ENCODE results near the gene RAB9A.

Gene RAB9A

DNA sequence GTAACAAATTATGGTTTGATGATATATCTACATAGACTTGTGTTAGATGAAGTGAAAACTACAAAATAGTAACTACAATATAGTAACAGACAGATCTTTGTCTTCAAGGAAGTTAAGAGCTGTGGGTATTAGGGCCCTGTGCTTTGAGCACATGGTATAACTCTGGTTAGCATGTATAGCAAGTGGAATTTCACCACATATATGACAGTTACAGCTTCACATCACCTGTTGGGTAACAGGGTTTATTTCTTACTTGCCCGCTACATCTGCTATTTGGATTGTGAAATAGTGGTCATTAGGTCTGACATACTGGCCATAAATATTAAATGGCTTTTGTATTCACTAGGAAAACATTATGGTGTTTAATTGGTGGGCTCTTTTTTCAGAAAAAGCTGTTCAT lies 65.8 kb downstream of the RAB9A start:
- DNase-seq, result no peak
- no peak overlapping the region for H2AK5ac ChIP-seq (ENCODE audit: low read length, severe bottlenecking)
- no peaks in the 10 kb centered on the region for H3K4me1 ChIP-seq (ENCODE audit: control insufficient read depth, insufficient read depth, low read depth, low read length)
- H3K4me2 ChIP-seq (ENCODE audit: low read length, poor library complexity, severe bottlenecking), result no peak overlapping the region
- WGBS, result 100% methylated on average over 1 of the region's 1 CpG
- H3K79me1 ChIP-seq (replicated peaks; ENCODE audit: low read length, poor library complexity, severe bottlenecking), result peaks cover 5% of the 10 kb centered on the region
- peaks cover 0 to 5% of the 10 kb centered on the region in 2 experiments for H3K27me3 ChIP-seq (ENCODE audit: control insufficient read depth in 1 of 2, insufficient read depth in 1 of 2, low read length in 2 of 2)
- no peak overlapping the region for H3K18ac ChIP-seq (ENCODE audit: low read depth in 1 of 2, low read length in 2 of 2)
- no peak overlapping the region for H2BK120ac ChIP-seq (ENCODE audit: low read depth, low read length)
- H3K14ac ChIP-seq (ENCODE audit: low read length in 2 of 2), result no peak overlapping the region
- no peak overlapping the region for H2BK12ac ChIP-seq (ENCODE audit: low read length in 2 of 2)
- no peak overlapping the region for H3K4me3 ChIP-seq (ENCODE audit: insufficient read depth in 1 of 2, low read depth in 1 of 2, low read length in 2 of 2)
- H2BK15ac ChIP-seq (ENCODE audit: low read depth, poor library complexity, severe bottlenecking), result no peak overlapping the region
- no peak overlapping the region for H4K8ac ChIP-seq (ENCODE audit: low read length)
- H3K23ac ChIP-seq (ENCODE audit: low read length in 2 of 2), result no peak overlapping the region
- H3K9me3 ChIP-seq (ENCODE audit: control insufficient read depth, low read length), result no peaks in the 10 kb centered on the region
- no peak overlapping the region for H2BK5ac ChIP-seq (ENCODE audit: low read depth, low read length, poor library complexity, severe bottlenecking)
- no peak overlapping the region for H4K91ac ChIP-seq (ENCODE audit: low read length)
- H3K4ac ChIP-seq (ENCODE audit: low read depth in 1 of 2, low read length in 2 of 2), result no peak overlapping the region
- no peak overlapping the region for H2AFZ ChIP-seq (ENCODE audit: low read depth, low read length)
- peaks cover 7 to 81% of the 10 kb centered on the region in 2 experiments for H3K36me3 ChIP-seq (ENCODE audit: control insufficient read depth in 1 of 2, insufficient read depth in 2 of 2, low read depth in 1 of 2, low read length in 2 of 2)
- no peak overlapping the region for H3K9ac ChIP-seq (ENCODE audit: low read length)
- no peak overlapping the region for H3K27ac ChIP-seq (ENCODE audit: low read length, poor library complexity, severe bottlenecking)

DNA sequence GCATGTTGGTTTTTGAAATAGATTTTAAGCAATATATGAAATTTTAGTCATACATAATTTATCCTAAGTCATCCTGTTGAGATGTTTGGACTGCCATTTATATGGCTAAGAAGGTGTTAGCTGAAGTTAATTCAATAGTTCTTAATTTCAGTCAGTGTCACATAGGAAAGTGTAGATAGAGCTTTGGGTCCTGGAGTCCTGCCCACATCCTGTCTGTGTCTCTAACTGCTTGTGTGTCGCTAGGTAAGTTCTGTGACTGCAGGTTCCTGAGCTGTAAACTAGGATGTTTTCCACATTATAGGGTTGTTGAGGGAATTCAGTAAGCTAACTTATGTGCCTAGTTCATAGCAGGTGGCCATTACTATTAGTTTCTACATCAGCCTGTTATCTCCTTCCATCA lies 66.3 kb downstream of the RAB9A start:
- no peak overlapping the region for H2BK12ac ChIP-seq (ENCODE audit: low read length in 2 of 2)

DNA sequence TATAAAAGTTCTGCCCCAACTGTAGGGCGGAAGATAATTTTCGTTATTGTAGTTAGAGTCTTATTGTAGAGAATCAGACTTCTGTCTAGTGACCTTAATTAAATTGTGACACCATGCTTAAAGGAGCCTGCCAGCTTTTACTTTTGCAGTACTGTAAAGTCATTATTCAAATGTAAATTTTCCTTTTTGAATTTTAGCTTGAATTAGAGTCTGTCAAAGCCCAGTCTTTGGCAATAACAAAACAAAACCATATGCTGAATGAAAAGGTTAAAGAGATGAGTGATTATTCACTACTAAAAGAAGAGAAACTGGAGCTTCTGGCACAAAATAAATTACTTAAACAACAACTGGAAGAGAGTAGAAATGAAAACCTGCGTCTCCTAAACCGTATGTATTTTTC lies 67.5 kb downstream of the RAB9A start:
- Histone ChIP-seq H3K27ac (ENCODE audit: low read length, poor library complexity, severe bottlenecking) (no peak overlapping the region), H2BK5ac (ENCODE audit: low read depth, low read length, poor library complexity, severe bottlenecking) (no peak overlapping the region), H3K27me3 (ENCODE audit: control insufficient read depth in 1 of 2, insufficient read depth in 1 of 2, low read length in 2 of 2) (peaks cover 0 to 3% of the 10 kb centered on the region in 2 experiments), H3K4me1 (ENCODE audit: control insufficient read depth, insufficient read depth, low read depth, low read length) (no peaks in the 10 kb centered on the region), H2BK15ac (ENCODE audit: low read depth, poor library complexity, severe bottlenecking) (no peak overlapping the region), H3K4ac (ENCODE audit: low read depth in 1 of 2, low read length in 2 of 2) (no peak overlapping the region), H2AFZ (ENCODE audit: low read depth, low read length) (no peak overlapping the region), H3K4me3 (ENCODE audit: insufficient read depth in 1 of 2, low read depth in 1 of 2, low read length in 2 of 2) (no peak overlapping the region), H3K18ac (ENCODE audit: low read depth in 1 of 2, low read length in 2 of 2) (no peak overlapping the region), H3K9me3 (ENCODE audit: control insufficient read depth, low read length) (no peaks in the 10 kb centered on the region), H4K8ac (ENCODE audit: low read length) (no peak overlapping the region), H3K4me2 (ENCODE audit: low read length, poor library complexity, severe bottlenecking) (no peak overlapping the region), H3K23ac (ENCODE audit: low read length in 2 of 2) (no peak overlapping the region), H3K14ac (ENCODE audit: low read length in 2 of 2) (no peak overlapping the region), H3K36me3 (ENCODE audit: control insufficient read depth in 1 of 2, insufficient read depth in 2 of 2, low read depth in 1 of 2, low read length in 2 of 2) (peaks cover 12 to 82% of the 10 kb centered on the region in 2 experiments), H2BK12ac (ENCODE audit: low read length in 2 of 2) (no peak overlapping the region), H2AK5ac (ENCODE audit: low read length, severe bottlenecking) (no peak overlapping the region), H4K91ac (ENCODE audit: low read length) (no peak overlapping the region), H3K79me1 (replicated peaks; ENCODE audit: low read length, poor library complexity, severe bottlenecking) (peaks cover 5% of the 10 kb centered on the region), H2BK120ac (ENCODE audit: low read depth, low read length) (no peak overlapping the region), H3K9ac (ENCODE audit: low read length) (no peak overlapping the region)
- no peak for DNase-seq
- 90% methylated on average over 2 of the region's 4 CpGs for WGBS

More for the DNA sequence above, 66.3 kb downstream of the RAB9A start:
- no peak overlapping the region for H3K14ac ChIP-seq (ENCODE audit: low read length in 2 of 2)
- H4K91ac ChIP-seq (ENCODE audit: low read length), result no peak overlapping the region
- H3K27me3 ChIP-seq (ENCODE audit: control insufficient read depth in 1 of 2, insufficient read depth in 1 of 2, low read length in 2 of 2), result peaks cover 0 to 3% of the 10 kb centered on the region in 2 experiments
- no peak overlapping the region for H3K27ac ChIP-seq (ENCODE audit: low read length, poor library complexity, severe bottlenecking)
- no peaks in the 10 kb centered on the region for H3K4me1 ChIP-seq (ENCODE audit: control insufficient read depth, insufficient read depth, low read depth, low read length)
- no peaks in the 10 kb centered on the region for H3K9me3 ChIP-seq (ENCODE audit: control insufficient read depth, low read length)
- no peak overlapping the region for H3K23ac ChIP-seq (ENCODE audit: low read length in 2 of 2)
- H4K8ac ChIP-seq (ENCODE audit: low read length), result no peak overlapping the region
- no CpG with 5 or more reads among the region's 1 CpG for WGBS
- H3K9ac ChIP-seq (ENCODE audit: low read length), result no peak overlapping the region
- no peak overlapping the region for H3K4ac ChIP-seq (ENCODE audit: low read depth in 1 of 2, low read length in 2 of 2)
- no peak overlapping the region for H3K4me2 ChIP-seq (ENCODE audit: low read length, poor library complexity, severe bottlenecking)
- DNase-seq, result no peak
- H3K36me3 ChIP-seq (ENCODE audit: control insufficient read depth in 1 of 2, insufficient read depth in 2 of 2, low read depth in 1 of 2, low read length in 2 of 2), result peaks cover 7 to 82% of the 10 kb centered on the region in 2 experiments
- peaks cover 5% of the 10 kb centered on the region for H3K79me1 ChIP-seq (replicated peaks; ENCODE audit: low read length, poor library complexity, severe bottlenecking)
- no peak overlapping the region for H2AK5ac ChIP-seq (ENCODE audit: low read length, severe bottlenecking)
- no peak overlapping the region for H2BK15ac ChIP-seq (ENCODE audit: low read depth, poor library complexity, severe bottlenecking)
- no peak overlapping the region for H2BK5ac ChIP-seq (ENCODE audit: low read depth, low read length, poor library complexity, severe bottlenecking)
- no peak overlapping the region for H2BK120ac ChIP-seq (ENCODE audit: low read depth, low read length)
- no peak overlapping the region for H2AFZ ChIP-seq (ENCODE audit: low read depth, low read length)
- H3K18ac ChIP-seq (ENCODE audit: low read depth in 1 of 2, low read length in 2 of 2), result no peak overlapping the region
- H3K4me3 ChIP-seq (ENCODE audit: insufficient read depth in 1 of 2, low read depth in 1 of 2, low read length in 2 of 2), result no peak overlapping the region

DNA sequence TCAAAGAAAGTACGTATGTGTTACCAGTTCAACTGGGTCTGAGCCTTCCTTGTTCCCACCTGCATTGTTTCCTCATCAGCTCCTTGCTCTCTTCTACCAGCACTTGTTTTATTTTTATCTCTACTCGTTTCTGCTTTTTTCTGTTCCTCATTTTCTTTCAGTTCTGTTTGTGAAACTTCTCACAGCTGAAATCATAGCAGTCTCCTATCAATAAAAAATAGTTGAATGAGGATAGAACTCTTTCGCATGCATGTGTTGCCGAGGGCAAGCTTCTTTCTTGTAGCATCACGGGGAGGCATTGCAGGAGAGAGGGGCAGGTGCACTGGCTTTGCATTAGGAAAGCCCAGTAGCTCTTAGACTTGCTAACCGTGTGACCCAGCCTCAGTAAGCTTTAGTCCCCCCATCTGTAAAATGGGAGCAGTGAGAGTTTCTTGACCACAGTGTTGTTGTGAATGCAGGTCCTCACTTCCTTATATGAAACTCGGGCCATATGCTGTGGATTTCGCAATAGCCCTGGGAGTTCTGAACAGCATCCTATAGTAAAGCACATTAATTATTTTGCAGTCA lies 70.3 kb downstream of the RAB9A start:
- WGBS, result 96% methylated on average over 5 of the region's 8 CpGs
- DNase-seq, result no peak
- H2BK12ac ChIP-seq (ENCODE audit: low read length in 2 of 2), result no peak overlapping the region
- no peak overlapping the region for H3K4me2 ChIP-seq (ENCODE audit: low read length, poor library complexity, severe bottlenecking)
- H3K23ac ChIP-seq (ENCODE audit: low read length in 2 of 2), result no peak overlapping the region
- no peak overlapping the region for H3K18ac ChIP-seq (ENCODE audit: low read depth in 1 of 2, low read length in 2 of 2)
- H2AK5ac ChIP-seq (ENCODE audit: low read length, severe bottlenecking), result no peak overlapping the region
- H4K8ac ChIP-seq (ENCODE audit: low read length), result no peak overlapping the region
- no peak overlapping the region for H3K14ac ChIP-seq (ENCODE audit: low read length in 2 of 2)
- no peaks in the 10 kb centered on the region for H3K27me3 ChIP-seq (ENCODE audit: control insufficient read depth in 1 of 2, insufficient read depth in 1 of 2, low read length in 2 of 2)
- no peak overlapping the region for H3K27ac ChIP-seq (ENCODE audit: low read length, poor library complexity, severe bottlenecking)
- H2BK120ac ChIP-seq (ENCODE audit: low read depth, low read length), result no peak overlapping the region
- no peak overlapping the region for H3K4ac ChIP-seq (ENCODE audit: low read depth in 1 of 2, low read length in 2 of 2)
- H3K4me1 ChIP-seq (ENCODE audit: control insufficient read depth, insufficient read depth, low read depth, low read length), result no peaks in the 10 kb centered on the region
- no peak overlapping the region for H3K4me3 ChIP-seq (ENCODE audit: insufficient read depth in 1 of 2, low read depth in 1 of 2, low read length in 2 of 2)
- no peak overlapping the region for H2BK5ac ChIP-seq (ENCODE audit: low read depth, low read length, poor library complexity, severe bottlenecking)
- H2AFZ ChIP-seq (ENCODE audit: low read depth, low read length), result no peak overlapping the region
- peaks cover 2% of the 10 kb centered on the region for H3K79me1 ChIP-seq (replicated peaks; ENCODE audit: low read length, poor library complexity, severe bottlenecking)
- no peak overlapping the region for H4K91ac ChIP-seq (ENCODE audit: low read length)
- peaks cover 18 to 90% of the 10 kb centered on the region in 2 experiments for H3K36me3 ChIP-seq (ENCODE audit: control insufficient read depth in 1 of 2, insufficient read depth in 2 of 2, low read depth in 1 of 2, low read length in 2 of 2)
- no peaks in the 10 kb centered on the region for H3K9me3 ChIP-seq (ENCODE audit: control insufficient read depth, low read length)
- no peak overlapping the region for H3K9ac ChIP-seq (ENCODE audit: low read length)
- no peak overlapping the region for H2BK15ac ChIP-seq (ENCODE audit: low read depth, poor library complexity, severe bottlenecking)
